Stimulated activated memory B cell treated with anti-CD40 and anti-IgM and Interleukin-4, amounts not matched to agents 10 μg/mL and 1 μg/mL and 100 μg/mL, for 72 hours (primary cell): Measurements from ENCODE around the gene UBE2S.

ENCODE experiments used
- ATAC-seq: fragments of 150-1000 bp; cut with Tn5 transposase; 2 replicates; pipeline ENCODE4 v1.10.0; 2021
- H3K27ac Mint-ChIP-seq: one replicate; pipeline ENCODE4 v1.8.0; 2022; ENCODE audit warnings: mild to moderate bottlenecking, mixed read lengths
- H3K27me3 Mint-ChIP-seq: one replicate; pipeline ENCODE4 v1.8.0; 2022; ENCODE audit warnings: mixed read lengths
- H3K36me3 Mint-ChIP-seq: one replicate; pipeline ENCODE4 v1.8.0; 2022; ENCODE audit warnings: mixed read lengths
- H3K4me1 Mint-ChIP-seq: one replicate; pipeline ENCODE4 v1.8.0; 2022; ENCODE audit warnings: mixed read lengths
- H3K4me3 Mint-ChIP-seq: one replicate; pipeline ENCODE4 v1.8.0; 2022; ENCODE audit warnings: mild to moderate bottlenecking, moderate library complexity, mixed read lengths
- H3K9me3 Mint-ChIP-seq: one replicate; pipeline ENCODE4 v1.8.0; 2022; ENCODE audit warnings: mixed read lengths

UBE2S gene

DNA sequence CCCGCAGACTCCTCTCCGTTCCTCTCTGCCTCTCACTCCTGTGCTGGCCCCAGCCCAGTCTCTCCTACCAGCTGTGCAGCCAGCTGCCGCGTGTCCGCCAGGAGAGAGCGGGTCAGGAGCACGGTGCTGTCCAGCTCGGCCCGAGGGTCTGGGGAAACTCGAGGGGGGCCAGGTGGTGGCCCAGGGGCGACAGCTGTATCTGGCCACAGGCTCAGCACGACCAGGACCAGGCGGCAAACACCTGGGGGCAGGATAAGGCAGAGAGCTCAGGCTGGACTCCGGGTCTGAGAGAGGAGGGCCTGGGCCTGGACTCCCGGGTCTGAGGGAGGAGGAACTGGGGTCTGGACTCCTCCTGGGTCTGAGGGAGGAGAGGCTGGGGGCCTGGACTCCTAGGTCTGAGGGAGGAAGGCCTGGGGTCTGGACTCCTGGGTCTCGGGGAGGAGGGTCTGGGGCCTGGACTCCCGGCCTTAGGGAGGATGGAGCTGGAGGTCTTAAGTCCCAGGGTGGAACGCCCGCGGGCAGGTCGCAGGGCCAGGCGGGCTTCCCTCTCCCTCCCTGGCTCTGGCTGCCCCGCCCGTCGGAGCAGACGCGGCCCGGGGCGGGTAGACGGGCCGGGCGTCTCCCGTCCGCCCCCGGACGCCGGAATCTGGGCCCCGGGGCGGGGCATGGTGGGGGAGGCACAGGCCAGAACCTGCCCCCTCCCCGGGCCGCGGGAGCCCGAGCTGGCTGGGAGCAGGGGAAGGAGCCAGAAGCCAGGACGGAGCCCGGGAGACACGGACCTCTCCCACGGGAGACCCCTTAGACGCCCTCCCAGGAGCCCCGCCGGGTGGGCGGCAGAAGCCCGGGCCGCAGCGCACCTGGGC is 38.7 kb downstream of the UBE2S start:
- Mint-ChIP-seq H3K4me1 (peaks cover 17% of the 10 kb centered on the region), H3K4me3 (peak overlapping the region; percentile 42), H3K27ac (no peak overlapping the region), H3K9me3 (no peaks in the 10 kb centered on the region), H3K36me3 (no peaks in the 10 kb centered on the region), H3K27me3 (peaks cover 91% of the 10 kb centered on the region)
- peak; percentile 59 for ATAC-seq

GRCh38 chr19:55368106-55368505 is 39.5 kb downstream of the UBE2S start:
- no peaks in the 10 kb centered on the region for H3K9me3 Mint-ChIP-seq
- H3K27me3 Mint-ChIP-seq = peaks cover 85% of the 10 kb centered on the region
- H3K4me3 Mint-ChIP-seq = no peak overlapping the region
- no peak for ATAC-seq
- peaks cover 11% of the 10 kb centered on the region for H3K4me1 Mint-ChIP-seq
- no peaks in the 10 kb centered on the region for H3K36me3 Mint-ChIP-seq
- H3K27ac Mint-ChIP-seq = no peak overlapping the region

GRCh38 chr19:55366790-55367189 is 40.8 kb downstream of the UBE2S start:
- no peak overlapping the region for H3K4me3 Mint-ChIP-seq
- no peak for ATAC-seq
- no peaks in the 10 kb centered on the region for H3K36me3 Mint-ChIP-seq
- H3K27me3 Mint-ChIP-seq = peaks cover 85% of the 10 kb centered on the region
- H3K4me1 Mint-ChIP-seq = peaks cover 11% of the 10 kb centered on the region
- no peak overlapping the region for H3K27ac Mint-ChIP-seq
- H3K9me3 Mint-ChIP-seq = no peaks in the 10 kb centered on the region

GRCh38 chr19:55365964-55366363 is 41.6 kb downstream of the UBE2S start:
- ATAC-seq = no peak
- H3K27ac Mint-ChIP-seq = no peak overlapping the region

GRCh38 chr19:55365245-55365644 is 42.3 kb downstream of the UBE2S start:
- Mint-ChIP-seq H3K4me3 (no peak overlapping the region), H3K4me1 (peaks cover 11% of the 10 kb centered on the region), H3K27ac (no peak overlapping the region), H3K9me3 (no peaks in the 10 kb centered on the region), H3K27me3 (peaks cover 82% of the 10 kb centered on the region), H3K36me3 (no peaks in the 10 kb centered on the region)
- no peak for ATAC-seq

More at GRCh38 chr19:55365964-55366363, 41.6 kb downstream of the UBE2S start:
- no peaks in the 10 kb centered on the region for H3K9me3 Mint-ChIP-seq
- peaks cover 85% of the 10 kb centered on the region for H3K27me3 Mint-ChIP-seq
- H3K4me1 Mint-ChIP-seq = peaks cover 11% of the 10 kb centered on the region
- H3K36me3 Mint-ChIP-seq = no peaks in the 10 kb centered on the region
- H3K4me3 Mint-ChIP-seq = no peak overlapping the region

GRCh38 chr19:55362990-55363716 is 44.4 kb downstream of the UBE2S start, which contains the start of gene GARIN5B:
GARIN5B (minus strand) TSS chr19:55363260; CDS start chr19:55363066, 194 bp downstream.
- H3K9me3 Mint-ChIP-seq = no peaks in the 10 kb centered on the region
- H3K4me1 Mint-ChIP-seq = no peaks in the 10 kb centered on the region
- H3K27ac Mint-ChIP-seq = no peak within 1 kb of the TSS
- no peak within 1 kb of the TSS for H3K4me3 Mint-ChIP-seq
- peaks cover 80% of the 10 kb centered on the region for H3K27me3 Mint-ChIP-seq
- no peaks in the 10 kb centered on the region for H3K36me3 Mint-ChIP-seq
- no peak for ATAC-seq

GRCh38 chr19:55362174-55362989 is 45.2 kb downstream of the UBE2S start:
- ATAC-seq = peak; percentile 14
- no peak overlapping the region for H3K4me3 Mint-ChIP-seq
- H3K36me3 Mint-ChIP-seq = no peaks in the 10 kb centered on the region
- no peaks in the 10 kb centered on the region for H3K4me1 Mint-ChIP-seq
- H3K27ac Mint-ChIP-seq = no peak overlapping the region
- no peaks in the 10 kb centered on the region for H3K9me3 Mint-ChIP-seq
- H3K27me3 Mint-ChIP-seq = peaks cover 80% of the 10 kb centered on the region

- no peak overlapping the region for H3K4me3 Mint-ChIP-seq
- no peak overlapping the region for H3K27ac Mint-ChIP-seq
- H3K4me1 Mint-ChIP-seq = no peaks in the 10 kb centered on the region
- no peaks in the 10 kb centered on the region for H3K9me3 Mint-ChIP-seq
- ATAC-seq = no peak
- H3K27me3 Mint-ChIP-seq = peaks cover 77% of the 10 kb centered on the region
- H3K36me3 Mint-ChIP-seq = no peaks in the 10 kb centered on the region
Observed at GRCh38 chr19:55360902-55361301, 46.7 kb downstream of the UBE2S start.

DNA sequence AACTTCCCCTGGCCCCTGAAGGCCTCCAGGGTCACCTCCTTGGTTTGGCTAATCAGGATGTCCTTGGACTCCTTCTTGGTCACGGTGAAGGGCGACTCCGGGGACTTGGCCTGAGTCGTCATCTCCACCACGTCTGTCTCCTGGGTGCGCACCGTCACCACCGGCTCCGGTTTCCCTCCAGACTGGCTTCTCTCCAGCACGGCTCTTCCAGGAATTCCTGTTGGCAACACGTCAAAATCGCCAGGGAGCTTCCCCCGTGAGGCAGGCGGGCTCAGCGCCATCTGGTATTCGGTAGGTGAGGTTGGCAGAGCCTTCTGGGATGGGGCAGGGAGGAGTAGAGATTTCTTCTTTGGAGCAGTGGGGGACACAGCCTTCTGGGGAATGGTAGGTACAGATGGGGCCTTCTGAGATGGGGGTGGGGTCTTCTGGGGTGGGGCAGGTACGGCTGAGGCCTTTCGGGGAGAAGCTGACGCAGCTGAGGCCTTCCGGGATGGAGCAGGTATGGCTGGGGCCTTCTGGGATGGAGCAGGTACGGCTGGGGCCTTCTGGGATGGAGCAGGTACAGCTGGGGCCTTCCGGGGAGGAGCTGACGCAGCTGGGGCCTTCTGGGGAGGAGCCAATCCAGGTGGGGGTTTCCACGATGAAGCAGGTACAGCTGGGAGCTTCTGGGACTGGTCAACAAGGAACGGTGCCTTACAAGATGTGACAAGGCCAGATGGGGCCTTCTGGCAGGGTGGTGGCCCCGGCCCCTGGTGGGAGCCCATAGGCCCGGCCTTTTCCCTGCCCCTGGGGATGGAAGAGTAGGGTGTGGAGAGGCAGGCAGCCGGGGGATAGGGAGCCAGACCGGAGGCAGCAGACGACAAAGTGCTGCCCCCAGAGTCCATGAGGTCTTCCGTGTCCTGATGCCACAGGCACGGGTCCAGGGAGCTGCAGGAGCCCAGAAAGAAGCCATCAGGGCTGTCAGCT is 48.4 kb downstream of the UBE2S start:
- no peaks in the 10 kb centered on the region for H3K36me3 Mint-ChIP-seq
- no peaks in the 10 kb centered on the region for H3K4me1 Mint-ChIP-seq
- peaks cover 75% of the 10 kb centered on the region for H3K27me3 Mint-ChIP-seq
- H3K4me3 Mint-ChIP-seq = no peak overlapping the region
- H3K9me3 Mint-ChIP-seq = no peaks in the 10 kb centered on the region
- ATAC-seq = no peak
- H3K27ac Mint-ChIP-seq = no peak overlapping the region

DNA sequence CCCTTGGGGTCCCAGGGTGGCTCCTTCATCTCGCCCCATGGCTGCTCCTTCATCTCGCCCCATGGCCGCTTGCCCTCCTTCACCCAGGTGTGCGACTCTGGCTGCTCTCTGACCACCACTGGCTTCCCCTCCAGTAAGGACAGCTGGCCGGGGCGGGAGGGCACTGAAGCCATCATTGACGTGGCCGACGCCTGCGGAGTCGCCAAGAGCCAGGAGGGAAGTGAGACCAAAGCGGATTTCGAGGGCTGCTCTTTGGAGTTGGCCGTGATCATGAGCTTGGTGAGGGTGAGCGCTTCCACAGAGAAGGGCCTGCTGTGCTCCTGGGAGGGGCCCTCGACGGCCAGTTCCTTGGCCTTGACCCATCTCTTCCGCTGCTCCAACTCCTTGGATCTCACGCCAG is 49.1 kb downstream of the UBE2S start:
- no peaks in the 10 kb centered on the region for H3K36me3 Mint-ChIP-seq
- H3K4me3 Mint-ChIP-seq = no peak overlapping the region
- no peak overlapping the region for H3K27ac Mint-ChIP-seq
- peaks cover 77% of the 10 kb centered on the region for H3K27me3 Mint-ChIP-seq
- H3K4me1 Mint-ChIP-seq = peaks cover 6% of the 10 kb centered on the region
- ATAC-seq = no peak
- H3K9me3 Mint-ChIP-seq = no peaks in the 10 kb centered on the region

DNA sequence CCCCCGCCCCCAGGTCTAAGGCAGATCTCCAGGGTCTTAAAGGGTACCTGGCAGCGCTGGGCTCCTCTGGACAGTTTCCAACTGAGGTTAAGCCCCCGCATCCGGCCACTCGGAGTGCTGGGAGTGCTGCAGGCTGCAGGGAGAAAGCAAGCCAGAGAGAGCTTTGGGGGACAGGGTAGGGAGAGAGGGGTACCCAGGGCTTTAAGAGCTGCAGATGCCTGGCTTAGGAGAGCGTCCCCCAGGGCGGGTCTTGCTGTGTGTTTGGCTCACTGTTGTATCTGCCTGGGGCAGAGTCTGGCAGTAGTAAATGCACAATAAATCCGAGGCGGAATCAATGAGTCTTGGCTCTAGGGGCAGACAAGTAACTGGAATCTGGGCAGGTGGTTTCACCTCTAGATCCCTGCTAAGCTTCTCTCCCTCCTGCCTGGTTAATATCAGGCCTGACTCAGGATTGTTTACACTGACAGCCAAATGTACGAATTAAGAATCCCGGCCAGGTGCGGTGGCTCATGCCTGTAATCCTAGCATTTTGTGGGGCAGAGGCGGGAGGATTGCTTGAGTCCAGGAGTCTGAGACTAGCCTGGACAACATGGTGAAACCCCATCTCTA is 52.3 kb downstream of the UBE2S start:
- Mint-ChIP-seq H3K4me3 (no peak overlapping the region), H3K27ac (no peak overlapping the region), H3K9me3 (no peaks in the 10 kb centered on the region), H3K36me3 (no peaks in the 10 kb centered on the region), H3K27me3 (peaks cover 81% of the 10 kb centered on the region), H3K4me1 (peaks cover 26% of the 10 kb centered on the region)
- ATAC-seq = no peak

- Mint-ChIP-seq H3K4me1 (peaks cover 26% of the 10 kb centered on the region), H3K4me3 (peak within 1 kb of the TSS; percentile 64), H3K36me3 (no peaks in the 10 kb centered on the region), H3K9me3 (no peaks in the 10 kb centered on the region), H3K27ac (no peak within 1 kb of the TSS), H3K27me3 (peaks cover 83% of the 10 kb centered on the region)
- no peak for ATAC-seq
Observed at GRCh38 chr19:55354698-55355212, 52.8 kb downstream of the UBE2S start, which contains the start of gene COX6B2. COX6B2 (minus strand) TSS chr19:55354719; CDS start chr19:55354521, 198 bp downstream.

DNA sequence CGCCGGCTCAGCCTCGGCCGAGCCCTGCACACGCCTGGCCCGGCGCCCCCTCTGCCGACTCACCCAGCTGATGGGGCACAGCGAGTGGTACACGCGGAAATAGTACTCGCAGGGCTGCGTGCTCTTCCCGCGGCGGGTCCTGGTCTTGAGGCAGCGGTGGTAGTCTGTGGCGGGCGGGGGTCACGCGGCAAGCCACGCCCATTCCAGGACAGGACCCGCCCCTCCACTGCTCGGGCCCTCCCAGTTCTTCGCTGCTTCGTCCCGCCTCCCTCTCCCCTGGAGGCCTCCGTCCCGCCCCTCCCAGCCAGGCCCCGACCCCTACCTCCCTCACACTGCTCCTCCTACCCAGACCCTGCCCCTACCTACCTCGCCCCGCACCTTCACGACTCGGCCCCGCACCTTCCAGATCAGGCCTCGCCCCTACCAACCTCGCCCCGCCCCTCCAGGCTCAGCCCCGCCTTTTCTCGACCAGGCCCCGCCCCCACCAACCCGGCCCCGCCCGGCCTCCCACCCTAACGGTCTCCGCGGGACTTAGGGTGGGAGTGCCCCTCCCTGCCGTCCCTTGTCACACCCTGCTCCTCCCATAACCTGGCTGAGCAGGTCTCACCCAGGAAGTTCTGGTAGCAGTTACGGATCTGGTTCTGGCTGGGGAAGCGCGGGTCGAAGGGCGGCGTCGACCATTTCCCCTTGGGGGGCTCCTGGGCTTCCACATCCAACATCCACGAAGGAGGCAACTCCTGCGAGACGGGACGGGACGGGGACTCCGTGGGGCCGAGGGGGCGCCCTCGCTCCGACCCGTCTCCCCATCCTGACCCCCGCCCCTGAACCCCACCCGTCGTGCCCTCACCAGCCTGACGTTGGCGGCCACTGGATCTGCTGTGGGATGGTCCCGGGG is 53.5 kb downstream of the UBE2S start:
- no peaks in the 10 kb centered on the region for H3K9me3 Mint-ChIP-seq
- peak; percentile 60 for ATAC-seq
- H3K4me3 Mint-ChIP-seq = peak overlapping the region; percentile 64
- H3K27me3 Mint-ChIP-seq = peaks cover 77% of the 10 kb centered on the region
- H3K4me1 Mint-ChIP-seq = peaks cover 26% of the 10 kb centered on the region
- no peak overlapping the region for H3K27ac Mint-ChIP-seq
- H3K36me3 Mint-ChIP-seq = no peaks in the 10 kb centered on the region
